Measurements from ENCODE around the gene NUDT16. TPM values are rescaled to one million over a fixed set of nuclear protein-coding genes. Genes with fewer than 3 reads are reported as not detected.

Gene NUDT16
- total RNA-seq, 1 experiment from 2014 or later, result 42.0 TPM

- intact Hi-C loops (cut with micrococcal nuclease; ENCODE audit: unreplicated experiment), result no loop called here
- Mint-ChIP-seq H3K27me3 (ENCODE audit: unreplicated experiment) (no peaks in the 10 kb centered on the region), H3K36me3 (ENCODE audit: insufficient read depth, unreplicated experiment) (no peaks in the 10 kb centered on the region), H3K9me3 (ENCODE audit: low read depth, unreplicated experiment) (peaks cover 9% of the 10 kb centered on the region), H3K4me3 (ENCODE audit: low read depth, unreplicated experiment) (no peak overlapping the region), H3K4me1 (ENCODE audit: low read depth, unreplicated experiment) (peaks cover 46% of the 10 kb centered on the region), H3K27ac (ENCODE audit: unreplicated experiment) (no peak overlapping the region)
- DNase-seq, result no peak
- BruUV-seq (replicated peaks), result no TSS peak
- CTCF ChIA-PET, result interaction anchor here (0.6 to 2.4 kb wide), 3 partner anchors 13 to 32 kb away, joined by 3 to 11 read pairs (median 3); partner anchors contain the start of gene NUDT16
- no peak for TF ChIP-seq CTCF (IDR thresholded peaks at IDR 0.05; ENCODE audit: unreplicated experiment)
These were observed 32.7 kb upstream of the NUDT16 start for GRCh38 chr3:131348911-131349310.

DNA sequence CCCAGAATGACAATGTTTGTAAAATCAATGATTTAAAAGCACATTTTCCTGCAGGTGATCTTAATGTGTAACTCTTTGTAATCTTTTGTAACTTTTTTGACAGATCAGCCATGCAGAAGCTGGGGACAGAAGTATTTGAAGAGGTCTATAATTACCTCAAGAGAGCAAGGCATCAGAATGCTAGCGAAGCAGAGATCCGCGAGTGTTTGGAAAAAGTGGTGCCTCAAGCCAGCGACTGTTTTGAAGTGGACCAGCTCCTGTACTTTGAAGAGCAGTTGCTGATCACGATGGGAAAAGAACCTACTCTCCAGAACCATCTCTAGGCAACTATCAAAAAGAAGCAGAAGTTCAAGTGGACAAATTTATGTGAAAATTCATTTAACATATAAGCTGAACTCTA is 32.1 kb upstream of the NUDT16 start:
- Mint-ChIP-seq H3K27me3 (ENCODE audit: unreplicated experiment) (no peaks in the 10 kb centered on the region), H3K36me3 (ENCODE audit: insufficient read depth, unreplicated experiment) (no peaks in the 10 kb centered on the region), H3K4me3 (ENCODE audit: low read depth, unreplicated experiment) (no peak overlapping the region), H3K27ac (ENCODE audit: unreplicated experiment) (no peak overlapping the region), H3K9me3 (ENCODE audit: low read depth, unreplicated experiment) (peaks cover 3% of the 10 kb centered on the region), H3K4me1 (ENCODE audit: low read depth, unreplicated experiment) (peaks cover 50% of the 10 kb centered on the region)
- DNase-seq, result no peak
- BruUV-seq (replicated peaks), result no TSS peak
- CTCF ChIA-PET, result interaction anchor here (0.6 to 2.4 kb wide), 6 partner anchors 10 to 33 kb away, joined by 3 to 11 read pairs (median 3); partner anchors contain the start of gene NUDT16
- intact Hi-C loops (cut with micrococcal nuclease; ENCODE audit: unreplicated experiment), result no loop called here
- no peak for TF ChIP-seq CTCF (IDR thresholded peaks at IDR 0.05; ENCODE audit: unreplicated experiment)

DNA sequence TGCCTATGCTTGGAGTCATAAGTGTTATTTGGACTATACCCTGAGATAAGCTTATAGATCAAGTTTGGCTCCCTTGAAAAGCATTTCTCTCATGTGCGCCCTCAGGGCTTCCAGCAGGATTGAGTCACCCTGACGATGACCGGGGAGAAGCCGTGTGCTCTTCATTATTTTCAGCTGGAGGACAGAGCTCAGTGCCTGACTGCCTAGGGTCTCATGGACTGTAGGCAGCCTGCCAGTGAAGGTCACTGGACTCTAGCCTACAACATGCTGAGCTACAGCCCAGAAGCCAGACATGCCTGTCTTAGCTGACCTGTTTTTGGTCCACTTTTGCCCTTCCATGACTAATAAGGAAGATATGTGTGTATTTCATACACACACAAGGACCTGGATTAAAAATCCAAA is 31.6 kb upstream of the NUDT16 start:
- Mint-ChIP-seq H3K27ac (ENCODE audit: unreplicated experiment) (no peak overlapping the region), H3K27me3 (ENCODE audit: unreplicated experiment) (no peaks in the 10 kb centered on the region), H3K36me3 (ENCODE audit: insufficient read depth, unreplicated experiment) (no peaks in the 10 kb centered on the region), H3K4me1 (ENCODE audit: low read depth, unreplicated experiment) (peaks cover 50% of the 10 kb centered on the region), H3K4me3 (ENCODE audit: low read depth, unreplicated experiment) (no peak overlapping the region), H3K9me3 (ENCODE audit: low read depth, unreplicated experiment) (peaks cover 2% of the 10 kb centered on the region)
- DNase-seq, result peak; percentile 41
- CTCF ChIA-PET, result interaction anchor here (0.7 to 2.4 kb wide), 4 partner anchors 11 to 28 kb away, joined by 3 to 11 read pairs (median 3); no protein-coding TSS in a partner anchor
- intact Hi-C loops (cut with micrococcal nuclease; ENCODE audit: unreplicated experiment), result loop anchor here (2.0 kb wide), 1 partner anchor 33 kb away; no protein-coding TSS in a partner anchor
- no peak for TF ChIP-seq CTCF (IDR thresholded peaks at IDR 0.05; ENCODE audit: unreplicated experiment)
- BruUV-seq (replicated peaks), result no TSS peak

GRCh38 chr3:131350506-131350905 is 31.1 kb upstream of the NUDT16 start:
- Mint-ChIP-seq H3K27ac (ENCODE audit: unreplicated experiment) (no peak overlapping the region), H3K4me3 (ENCODE audit: low read depth, unreplicated experiment) (no peak overlapping the region), H3K36me3 (ENCODE audit: insufficient read depth, unreplicated experiment) (no peaks in the 10 kb centered on the region), H3K4me1 (ENCODE audit: low read depth, unreplicated experiment) (peaks cover 50% of the 10 kb centered on the region), H3K9me3 (ENCODE audit: low read depth, unreplicated experiment) (peaks cover 2% of the 10 kb centered on the region), H3K27me3 (ENCODE audit: unreplicated experiment) (no peaks in the 10 kb centered on the region)
- intact Hi-C loops (cut with micrococcal nuclease; ENCODE audit: unreplicated experiment), result loop anchor here (2.0 kb wide), 1 partner anchor 34 kb away; no protein-coding TSS in a partner anchor
- BruUV-seq (replicated peaks), result no TSS peak
- CTCF ChIA-PET, result interaction anchor here (2.4 kb wide), 1 partner anchor 11 kb away, joined by 11 read pairs; no protein-coding TSS in a partner anchor
- DNase-seq, result no peak
- TF ChIP-seq CTCF (IDR thresholded peaks at IDR 0.05; ENCODE audit: unreplicated experiment), result no peak

All from Calu3 (cell line).